CD4-positive, alpha-beta T cell treated with Interleukin-1 beta for 1 hour (primary cell): ENCODE measurements around the gene TMEM203.
A peak's percentile ranks its signal among the peaks of the same experiment; 100 is the strongest.

ENCODE experiments used
- DNase-seq, 2 donors: peaks; one replicate each; pipeline ENCODE4 v3.0.0-alpha.2; 2020 to 2022

TMEM203 gene

GRCh38 chr9:137228968-137229896 lies 23.8 kb upstream of the TMEM203 start:
- no peak for DNase-seq

- no peak for DNase-seq
These were observed 23.1 kb upstream of the TMEM203 start for GRCh38 chr9:137228506-137228967.

- no peak for DNase-seq
These were observed 22.5 kb upstream of the TMEM203 start for GRCh38 chr9:137227853-137228505.

GRCh38 chr9:137227054-137227852 lies 21.8 kb upstream of the TMEM203 start, which contains the start of gene RNF224:
Gene RNF224 (plus strand): TSS chr9:137227502. CDS start chr9:137228336, 834 bp downstream.
- DNase-seq, result peak; percentile 82 to 84

GRCh38 chr9:137226338-137227053 lies 21.0 kb upstream of the TMEM203 start:
- no peak for DNase-seq

- no peak for DNase-seq
These were observed 20.4 kb upstream of the TMEM203 start for GRCh38 chr9:137225699-137226331.

- peak in 1 of 2 donors; percentile 10 for DNase-seq
These were observed 19.6 kb upstream of the TMEM203 start, which contains the start of gene CYSRT1 for GRCh38 chr9:137224830-137225694. Gene CYSRT1 (plus strand): TSS chr9:137225174. CDS start chr9:137225622, 448 bp downstream.

- DNase-seq, result peak; percentile 99 to 100
These were observed 17.9 kb upstream of the TMEM203 start for GRCh38 chr9:137223078-137223970.

GRCh38 chr9:137222190-137223077 lies 17.0 kb upstream of the TMEM203 start, which contains the start of gene RNF208:
Gene RNF208 (minus strand): TSS chr9:137222240. CDS start chr9:137221212, 1,028 bp downstream.
- peak in 1 of 2 donors; percentile 8 for DNase-seq

- DNase-seq, result peak in 1 of 2 donors; percentile 17
These were observed 16.2 kb upstream of the TMEM203 start for GRCh38 chr9:137221506-137222111.

- DNase-seq, result no peak
These were observed 15.7 kb upstream of the TMEM203 start for GRCh38 chr9:137221095-137221505.

GRCh38 chr9:137220317-137221094 lies 15.1 kb upstream of the TMEM203 start:
- no peak for DNase-seq

- DNase-seq, result no peak
These were observed 14.4 kb upstream of the TMEM203 start for GRCh38 chr9:137219757-137220316.

GRCh38 chr9:137218754-137219271 lies 13.4 kb upstream of the TMEM203 start:
- DNase-seq, result no peak

- DNase-seq, result no peak
These were observed 12.8 kb upstream of the TMEM203 start for GRCh38 chr9:137218212-137218753.
